GM21447 (cell line): ENCODE data around the gene GCG.

Experiments
- ATAC-seq: cut with Tn5 transposase; IDR thresholded peaks from one replicate; pipeline ENCODE4 v1.9.1; 2021; ENCODE audit not compliant: unreplicated experiment

The GCG gene

DNA sequence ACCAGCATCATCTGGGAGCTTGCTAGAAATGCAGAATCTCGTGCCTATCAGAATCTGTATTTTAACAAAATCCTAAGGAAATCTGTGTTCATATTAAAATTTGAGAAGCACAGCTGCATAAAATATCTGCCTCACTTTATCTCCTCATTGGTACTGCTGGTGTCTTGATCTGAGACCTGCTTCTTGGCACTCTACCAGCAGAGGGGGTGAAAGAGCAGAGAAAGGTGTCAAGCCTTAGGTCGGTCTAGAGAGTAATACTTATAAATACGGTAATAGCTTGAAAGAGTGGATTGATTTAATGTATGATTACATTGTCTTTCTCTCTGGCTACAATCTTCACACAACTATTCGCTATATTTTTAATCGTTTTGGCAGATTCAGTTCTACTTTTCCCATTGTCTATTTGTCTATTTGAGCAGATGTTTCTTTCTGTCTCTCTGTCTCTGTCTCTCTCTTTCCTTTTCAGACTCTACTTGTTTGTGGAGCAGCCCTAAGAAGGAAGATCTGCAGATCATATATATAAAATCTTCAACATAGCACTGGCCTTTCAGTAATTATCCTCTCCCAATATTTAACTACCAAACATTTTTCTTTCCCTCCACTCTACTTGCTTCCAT, 1.7 kb upstream of the GCG start:
- peak; percentile 99 for ATAC-seq

- no peak for ATAC-seq
Observed at GRCh38 chr2:162149940-162150339, 2.1 kb downstream of the GCG start.

GRCh38 chr2:162149466-162149865, 2.6 kb downstream of the GCG start:
- no peak for ATAC-seq

DNA sequence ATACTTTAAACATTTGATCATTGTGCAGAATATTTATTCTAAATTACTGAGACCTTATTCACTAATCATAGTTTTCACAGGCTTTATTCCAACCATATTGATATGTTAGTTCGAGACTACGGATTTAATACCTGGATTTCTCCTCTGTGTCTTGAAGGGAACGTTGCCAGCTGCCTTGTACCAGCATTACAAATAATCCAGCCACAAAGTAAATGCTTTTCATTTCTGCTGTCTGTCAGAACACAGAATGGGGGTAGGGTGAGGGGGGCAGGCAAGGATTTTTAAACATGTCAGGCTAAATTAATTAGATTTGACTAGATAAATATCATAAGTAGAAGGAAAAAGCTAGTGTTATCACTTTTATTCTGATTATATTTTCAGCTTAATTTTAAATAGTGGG, 3.1 kb downstream of the GCG start:
- ATAC-seq = no peak

DNA sequence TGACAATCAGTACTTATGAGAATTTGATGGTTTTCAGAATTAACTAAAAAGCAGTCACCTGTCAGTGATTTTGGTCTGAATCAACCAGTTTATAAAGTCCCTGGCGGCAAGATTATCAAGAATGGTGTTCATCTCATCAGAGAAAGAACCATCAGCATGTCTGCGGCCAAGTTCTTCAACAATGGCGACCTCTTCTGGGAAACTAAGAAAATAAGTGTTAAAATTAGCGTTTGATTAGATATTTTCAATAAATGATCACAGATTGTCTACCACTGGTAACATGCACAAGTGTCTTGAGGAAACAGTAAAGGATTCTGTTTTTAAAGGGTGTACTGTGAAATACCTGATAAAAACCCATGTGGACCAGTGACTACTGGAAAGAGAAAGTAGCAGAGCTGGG, 8.1 kb downstream of the GCG start:
- ATAC-seq = no peak

GRCh38 chr2:162138310-162138709, 13.7 kb downstream of the GCG start:
- no peak for ATAC-seq

GRCh38 chr2:162127422-162127821, 24.6 kb downstream of the GCG start:
- no peak for ATAC-seq

DNA sequence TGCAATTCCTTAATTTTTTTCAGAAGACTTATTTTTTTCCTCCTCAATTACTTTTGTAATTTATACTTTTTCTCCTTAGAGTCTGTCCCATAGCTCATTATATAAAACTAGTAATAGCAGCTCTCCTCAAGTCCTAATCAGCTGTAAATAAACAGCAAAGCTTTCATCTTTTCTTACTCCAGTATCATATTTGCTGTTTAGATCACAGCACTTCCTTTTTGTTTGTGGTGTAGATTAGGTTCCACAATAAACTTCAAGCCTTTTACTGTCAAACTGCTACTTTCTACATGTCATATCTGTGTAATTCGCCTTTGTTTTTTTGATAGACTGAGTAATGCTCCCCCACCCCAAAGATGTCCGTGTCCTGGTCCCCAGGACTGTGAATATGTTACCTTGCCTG, 25.5 kb downstream of the GCG start:
- peak; percentile 4 for ATAC-seq

DNA sequence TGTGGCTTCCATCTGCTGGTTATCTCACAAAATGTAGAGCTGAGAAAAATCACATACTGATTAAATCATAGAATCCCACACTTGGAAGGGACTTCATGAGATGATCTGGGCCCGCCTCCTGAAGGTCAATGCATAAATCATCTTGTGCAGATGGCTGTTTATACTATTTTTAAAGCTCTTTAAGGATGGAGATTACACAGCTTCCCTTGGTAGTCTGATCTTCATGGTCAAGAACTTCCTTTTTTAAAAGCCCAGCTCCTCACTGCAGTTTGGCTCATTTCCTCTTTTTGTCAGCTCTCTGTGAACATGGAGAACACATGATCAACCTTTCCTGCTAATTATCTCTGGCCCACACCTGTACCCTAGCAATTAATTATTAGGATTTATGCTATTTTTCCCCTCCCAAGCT, 25.9 kb downstream of the GCG start:
- peak; percentile 94 for ATAC-seq

DNA sequence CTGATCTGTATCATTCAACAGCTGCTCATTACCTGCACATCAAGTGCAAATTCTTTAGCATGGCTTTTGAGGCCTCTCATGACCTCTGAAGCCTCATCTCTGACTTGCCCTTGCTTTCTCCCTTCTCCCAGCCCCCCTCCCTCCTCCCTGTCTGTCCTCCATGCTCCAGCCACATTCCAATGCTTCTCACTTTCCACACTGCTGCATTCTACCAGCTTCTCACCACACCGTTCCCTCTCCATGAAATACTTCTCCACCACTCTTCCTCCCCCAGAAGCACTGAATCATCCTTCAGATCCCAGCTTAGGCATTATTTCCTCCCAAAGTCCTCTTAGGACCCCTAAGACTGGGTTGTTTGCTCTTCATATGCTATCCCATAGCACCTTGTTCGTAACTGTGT, 26.9 kb downstream of the GCG start:
- no peak for ATAC-seq

DNA sequence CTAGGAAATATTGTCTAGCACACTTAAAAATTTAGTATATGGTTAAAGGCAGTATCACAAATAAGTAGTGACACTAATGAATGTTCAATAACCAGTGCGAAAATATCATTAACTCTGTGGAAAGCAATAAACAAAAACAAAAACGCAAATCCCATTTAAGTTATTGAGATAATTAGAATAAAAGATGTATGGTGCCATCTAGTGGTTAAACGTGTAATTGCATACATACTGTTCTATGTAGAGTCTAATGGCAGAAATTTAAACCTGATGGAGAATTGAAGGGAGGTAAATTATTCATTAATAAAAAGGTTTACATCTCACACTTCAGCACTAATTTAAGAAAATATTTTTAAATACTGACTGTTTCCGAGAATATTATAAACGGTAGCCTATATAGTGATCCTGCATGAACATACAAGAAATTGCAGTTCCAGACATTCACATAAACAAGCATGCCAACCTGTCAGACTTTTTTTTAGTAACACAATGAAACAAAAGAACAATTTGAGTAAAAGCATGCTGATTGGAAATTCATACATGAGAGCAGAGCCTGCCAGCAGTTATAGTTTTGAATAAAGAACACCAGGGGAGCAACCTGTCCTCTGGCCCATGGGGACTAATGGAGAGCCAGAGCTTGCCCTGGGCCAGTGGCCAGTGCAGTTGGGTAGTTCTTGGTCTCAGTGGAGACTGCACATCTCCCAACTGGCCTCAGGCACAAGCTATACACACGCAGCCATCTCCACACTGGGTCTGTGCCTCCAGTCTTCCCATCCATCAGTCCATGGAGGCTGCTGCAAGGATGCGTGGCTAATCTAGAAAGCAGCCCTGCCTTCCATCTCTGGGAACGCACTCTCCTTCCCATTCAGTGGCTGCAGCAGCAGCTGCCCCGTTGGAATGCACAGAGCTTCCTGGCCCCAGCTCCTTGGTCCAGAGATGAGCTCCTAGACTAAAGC, 28.0 kb downstream of the GCG start:
- no peak for ATAC-seq

DNA sequence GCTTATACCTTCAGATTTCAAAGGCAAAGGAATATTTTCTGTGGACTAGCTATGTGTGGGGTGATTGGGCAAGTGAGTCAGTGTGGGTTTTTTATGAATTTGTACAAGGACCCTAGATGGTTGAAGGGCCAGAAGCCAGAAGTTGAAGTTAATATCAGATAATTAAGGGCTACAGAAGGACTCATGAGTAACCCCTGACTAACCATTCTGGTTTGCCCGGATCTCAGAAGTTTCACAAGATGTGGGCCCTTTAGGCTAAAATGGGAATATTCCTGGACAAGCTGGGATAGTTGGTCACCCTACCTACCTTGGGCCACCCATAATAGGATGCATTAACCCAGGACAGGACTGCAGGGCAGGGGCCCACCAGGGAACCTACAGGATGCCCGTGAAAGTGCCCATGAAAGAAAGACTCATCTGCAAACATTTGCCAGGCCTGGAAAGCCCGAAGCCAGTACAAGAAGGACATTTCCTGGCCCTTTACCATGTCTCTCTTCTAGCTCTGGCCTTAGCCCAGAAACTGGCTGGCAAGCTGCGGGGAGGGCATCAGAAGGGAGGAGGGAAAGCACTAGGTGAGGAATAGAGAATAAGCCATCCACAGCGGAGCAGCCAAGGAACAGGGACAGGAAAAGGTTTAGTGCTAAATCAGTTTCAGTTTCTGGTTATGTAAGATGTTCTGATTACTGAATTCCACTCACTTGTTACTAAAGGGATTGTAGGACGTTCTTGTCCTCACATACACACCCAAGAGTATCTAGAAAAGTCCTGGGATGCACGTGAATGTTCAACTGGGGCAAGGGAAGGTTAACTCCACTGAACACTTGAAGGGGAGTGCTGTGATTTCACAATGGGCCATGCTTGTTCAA, 33.6 kb downstream of the GCG start:
- ATAC-seq = no peak

DNA sequence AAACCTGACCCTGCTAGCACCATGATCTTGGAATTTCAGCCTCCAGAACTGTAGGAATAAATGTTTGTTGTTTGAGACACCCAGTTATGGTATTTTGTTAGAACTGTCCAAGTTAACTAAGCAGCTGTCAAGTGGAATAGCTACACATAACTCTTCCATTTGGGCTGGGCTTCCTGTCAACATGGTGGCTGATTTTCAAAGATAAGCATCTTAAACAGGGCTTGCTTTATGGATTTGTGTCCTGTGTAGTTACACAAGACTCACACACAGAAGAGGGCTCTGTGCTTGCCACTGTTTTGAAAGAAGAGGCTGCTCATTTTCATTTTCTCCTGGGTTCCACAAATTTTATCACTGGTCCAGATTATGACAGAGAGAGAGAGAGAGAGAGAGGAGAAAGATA, 35.7 kb downstream of the GCG start:
- no peak for ATAC-seq

DNA sequence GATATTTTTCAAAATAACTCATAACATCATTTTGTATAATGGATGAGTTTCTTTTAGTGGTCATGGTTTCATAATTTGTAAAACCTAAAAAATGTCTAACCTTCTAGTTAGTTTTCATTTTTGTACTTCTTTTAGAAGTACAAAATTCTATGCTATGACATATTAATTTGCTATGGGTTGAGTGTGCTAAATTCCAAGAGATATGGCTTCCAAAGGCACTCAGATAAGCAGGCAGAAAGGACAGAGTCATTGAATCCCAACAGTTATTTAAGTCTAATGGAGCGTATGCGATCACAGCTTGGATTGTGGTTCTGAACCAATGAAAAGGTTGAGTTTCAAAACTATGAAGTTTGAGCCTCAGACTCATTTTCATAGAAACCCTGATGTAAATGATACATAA, 37.0 kb downstream of the GCG start:
- ATAC-seq = no peak

DNA sequence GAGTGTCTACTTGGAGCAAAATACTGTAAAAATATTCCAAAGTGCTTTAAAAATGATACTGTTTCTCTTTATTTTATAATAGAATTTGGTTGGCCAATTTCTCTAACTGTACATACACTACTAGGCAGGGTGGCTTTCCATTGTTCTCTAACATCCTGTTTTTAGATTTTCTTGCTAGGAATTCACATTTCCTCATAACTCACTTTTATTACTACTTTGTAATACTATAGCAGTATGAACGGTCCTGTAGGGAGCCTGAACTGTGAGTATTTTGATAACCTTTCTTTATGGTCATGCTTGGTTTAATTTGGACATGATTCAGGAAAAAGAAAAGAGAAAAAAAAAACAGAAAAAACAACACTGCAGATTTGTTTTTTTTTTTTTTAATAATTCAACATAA, 37.8 kb downstream of the GCG start:
- no peak for ATAC-seq

DNA sequence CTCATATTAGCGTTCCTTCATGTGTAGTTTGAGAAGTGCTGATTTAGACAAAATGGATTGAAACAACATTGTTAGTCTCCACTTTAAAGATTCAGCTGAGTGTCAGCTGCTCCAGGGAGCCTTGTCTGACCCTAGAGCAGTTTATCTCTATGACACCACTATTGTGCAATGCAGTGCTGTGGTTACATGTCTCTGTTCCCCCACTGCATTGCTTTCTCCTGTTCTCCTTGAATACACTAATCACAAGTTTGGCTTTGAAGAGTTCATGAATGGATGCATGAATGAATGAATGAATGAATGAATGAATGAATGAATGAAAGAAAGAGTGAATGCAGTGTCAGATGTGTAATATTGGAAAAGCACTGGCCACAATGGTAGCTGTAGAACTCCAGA, 38.3 kb downstream of the GCG start:
- ATAC-seq = no peak

- ATAC-seq = no peak
Observed at GRCh38 chr2:162113088-162113775, 38.8 kb downstream of the GCG start.

DNA sequence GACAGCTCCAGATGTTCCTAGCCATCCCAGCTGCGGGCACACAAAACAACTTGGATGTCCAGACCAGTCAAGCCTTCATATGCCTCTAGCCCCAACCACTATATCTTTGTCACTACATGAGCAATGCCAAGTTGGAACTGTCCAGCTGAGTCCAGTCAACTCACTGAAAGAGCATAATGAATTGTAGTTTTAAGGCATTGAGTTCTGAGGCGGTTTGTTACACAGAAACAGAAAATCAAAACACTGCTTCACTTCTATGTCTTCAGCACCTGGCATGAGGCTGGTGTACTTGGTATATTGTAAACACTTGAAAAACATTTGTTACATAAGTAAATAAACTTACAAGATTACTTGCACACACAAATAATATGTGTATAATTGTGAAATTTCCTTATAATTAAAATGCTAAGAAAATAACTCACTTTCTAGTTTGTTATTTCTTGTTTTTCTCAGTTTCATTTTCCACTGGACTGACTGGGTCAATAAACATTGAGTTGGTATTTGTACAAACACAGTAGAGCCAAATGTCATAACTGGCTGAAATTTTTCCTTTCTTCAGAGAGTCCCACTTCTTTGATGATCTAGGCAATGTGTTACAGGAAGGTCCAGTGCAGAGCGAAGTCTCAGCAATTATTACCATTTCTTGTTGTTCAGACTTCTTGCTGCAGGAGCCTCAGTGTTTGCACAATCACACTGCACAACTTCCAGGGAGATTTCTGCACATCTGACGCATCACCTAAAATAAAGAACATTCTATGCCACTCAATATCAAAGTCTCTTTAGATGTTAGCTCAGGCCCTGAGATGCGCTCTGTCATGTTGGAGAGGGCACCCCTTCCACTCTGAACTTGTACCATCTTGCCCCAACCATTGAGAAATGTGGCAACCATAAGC, 39.8 kb downstream of the GCG start:
- no peak for ATAC-seq

DNA sequence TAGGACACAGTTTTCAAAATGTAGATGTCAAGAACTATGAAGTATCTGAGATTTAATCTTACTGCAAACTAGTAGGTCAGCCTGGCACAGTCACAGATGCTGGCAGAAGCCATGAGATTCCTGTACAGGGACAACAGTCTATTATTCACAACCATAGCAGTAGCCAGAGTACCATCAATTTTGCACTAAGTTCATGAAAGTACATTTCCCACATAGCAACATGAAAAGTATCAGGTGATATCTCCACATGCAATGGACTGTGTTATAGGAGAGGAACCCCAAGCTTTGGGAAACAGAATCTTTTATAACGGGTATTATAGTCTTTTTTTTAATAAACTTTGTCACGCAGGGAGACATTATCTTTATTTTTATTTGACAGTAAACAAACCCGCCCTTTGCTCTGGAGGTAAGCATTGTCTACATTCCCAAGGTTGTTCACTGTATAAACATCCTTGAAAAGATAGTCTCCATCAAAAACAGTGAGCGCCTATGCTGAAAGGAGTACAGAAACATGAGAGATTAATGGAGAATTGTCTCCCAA, 44.6 kb downstream of the GCG start:
- ATAC-seq = no peak

GRCh38 chr2:162106746-162107145, 45.3 kb downstream of the GCG start:
- ATAC-seq = no peak
